ENCODE measurements around the gene SH3BP4. TPM values are rescaled to one million over a fixed set of nuclear protein-coding genes. Genes with fewer than 3 reads are reported as not detected.

The SH3BP4 gene
- total RNA-seq, 1 experiment from 2014 or later, result 19.9 TPM

DNA sequence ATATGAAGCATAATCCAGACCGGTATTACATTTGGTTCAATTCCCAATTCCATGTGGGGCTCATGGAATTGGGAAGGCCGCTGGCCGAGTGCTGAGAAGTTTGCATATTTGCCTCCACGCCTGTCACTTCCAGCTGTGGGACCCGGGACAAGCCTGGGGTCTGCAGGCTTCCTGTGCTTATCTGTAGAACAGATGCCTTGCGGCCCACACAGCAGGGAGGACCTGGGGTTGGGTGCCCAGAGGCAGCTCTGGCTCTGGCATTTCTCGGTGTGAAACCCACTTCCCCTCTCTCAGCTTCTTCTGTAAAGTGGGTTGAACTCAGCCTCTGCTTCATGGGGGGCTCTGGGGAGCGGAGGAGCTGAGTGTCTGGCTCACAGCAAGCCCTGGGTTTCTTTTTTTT lies 97.9 kb downstream of the SH3BP4 start:
- Histone ChIP-seq H3K9me3 (ENCODE audit: low read depth, low read length, poor library complexity, severe bottlenecking) (no peaks in the 10 kb centered on the region), H3K36me3 (ENCODE audit: insufficient read depth, low read length, poor library complexity, severe bottlenecking) (peaks cover 16% of the 10 kb centered on the region), H3K4me1 (ENCODE audit: insufficient read depth, low read length, poor library complexity, severe bottlenecking) (peaks cover 20% of the 10 kb centered on the region), H3K27me3 (replicated peaks; ENCODE audit: insufficient read depth, low read depth, low read length, poor library complexity) (no peaks in the 10 kb centered on the region), H3K27ac (ENCODE audit: low read depth, low read length, poor library complexity, severe bottlenecking) (no peak overlapping the region), H3K4me3 (ENCODE audit: low read depth, low read length, poor library complexity, severe bottlenecking) (no peak overlapping the region)
- ChIA-PET CTCF (no interaction called here), POLR2A (ENCODE audit: low non-redundant PET) (no interaction called here)
- intact Hi-C loops (cut with micrococcal nuclease; ENCODE audit: unreplicated experiment), result loop anchor here (10.0 kb wide), 1 partner anchor 165 kb away; no protein-coding TSS in a partner anchor
- TF ChIP-seq, protein P1, sequence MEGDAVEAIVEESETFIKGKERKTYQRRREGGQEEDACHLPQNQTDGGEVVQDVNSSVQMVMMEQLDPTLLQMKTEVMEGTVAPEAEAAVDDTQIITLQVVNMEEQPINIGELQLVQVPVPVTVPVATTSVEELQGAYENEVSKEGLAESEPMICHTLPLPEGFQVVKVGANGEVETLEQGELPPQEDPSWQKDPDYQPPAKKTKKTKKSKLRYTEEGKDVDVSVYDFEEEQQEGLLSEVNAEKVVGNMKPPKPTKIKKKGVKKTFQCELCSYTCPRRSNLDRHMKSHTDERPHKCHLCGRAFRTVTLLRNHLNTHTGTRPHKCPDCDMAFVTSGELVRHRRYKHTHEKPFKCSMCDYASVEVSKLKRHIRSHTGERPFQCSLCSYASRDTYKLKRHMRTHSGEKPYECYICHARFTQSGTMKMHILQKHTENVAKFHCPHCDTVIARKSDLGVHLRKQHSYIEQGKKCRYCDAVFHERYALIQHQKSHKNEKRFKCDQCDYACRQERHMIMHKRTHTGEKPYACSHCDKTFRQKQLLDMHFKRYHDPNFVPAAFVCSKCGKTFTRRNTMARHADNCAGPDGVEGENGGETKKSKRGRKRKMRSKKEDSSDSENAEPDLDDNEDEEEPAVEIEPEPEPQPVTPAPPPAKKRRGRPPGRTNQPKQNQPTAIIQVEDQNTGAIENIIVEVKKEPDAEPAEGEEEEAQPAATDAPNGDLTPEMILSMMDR (conservative IDR thresholded peaks at IDR 0.05; ENCODE audit: low read depth, low read length), result no peak
- no peak for TF ChIP-seq EZH2 (IDR thresholded peaks at IDR 0.05; ENCODE audit: borderline replicate concordance, low read depth, low read length, poor library complexity, severe bottlenecking)
- BruUV-seq (replicated peaks), result no TSS peak
- DNase-seq (ENCODE audit: low spot score), result no peak

DNA sequence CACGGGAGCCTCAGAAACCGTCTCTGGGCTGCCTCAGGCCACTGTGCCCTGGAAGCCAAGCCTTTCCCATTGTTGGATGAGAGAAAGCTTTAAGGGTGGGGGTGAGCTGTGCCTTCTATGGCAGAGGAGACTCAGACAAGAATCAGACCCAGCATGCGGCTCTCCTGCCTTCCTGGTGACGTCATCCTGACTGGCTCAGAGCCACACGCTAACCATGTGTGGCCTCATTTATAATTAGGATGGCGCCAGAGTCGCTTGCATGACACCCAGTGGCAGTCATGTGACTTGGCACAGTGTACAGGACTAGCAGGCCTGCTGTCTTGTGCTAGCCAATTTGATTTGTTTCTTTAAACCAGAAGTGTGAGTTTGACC lies 99.1 kb downstream of the SH3BP4 start:
- H3K4me3 ChIP-seq (ENCODE audit: low read depth, low read length, poor library complexity, severe bottlenecking), result no peak overlapping the region
- H3K27me3 ChIP-seq (replicated peaks; ENCODE audit: insufficient read depth, low read depth, low read length, poor library complexity), result no peaks in the 10 kb centered on the region
- POLR2A ChIA-PET (ENCODE audit: low non-redundant PET), result no interaction called here
- CTCF ChIA-PET, result no interaction called here
- H3K4me1 ChIP-seq (ENCODE audit: insufficient read depth, low read length, poor library complexity, severe bottlenecking), result peaks cover 20% of the 10 kb centered on the region
- intact Hi-C loops (cut with micrococcal nuclease; ENCODE audit: unreplicated experiment), result loop anchor here (10.0 kb wide), 1 partner anchor 166 kb away; no protein-coding TSS in a partner anchor
- DNase-seq (ENCODE audit: low spot score), result peak; percentile 99
- no peak for TF ChIP-seq EZH2 (IDR thresholded peaks at IDR 0.05; ENCODE audit: borderline replicate concordance, low read depth, low read length, poor library complexity, severe bottlenecking)
- TF ChIP-seq, protein P1 (conservative IDR thresholded peaks at IDR 0.05; ENCODE audit: low read depth, low read length), result peak; percentile 44
- no peaks in the 10 kb centered on the region for H3K9me3 ChIP-seq (ENCODE audit: low read depth, low read length, poor library complexity, severe bottlenecking)
- BruUV-seq (replicated peaks), result no TSS peak
- H3K36me3 ChIP-seq (ENCODE audit: insufficient read depth, low read length, poor library complexity, severe bottlenecking), result peaks cover 15% of the 10 kb centered on the region
- peak overlapping the region; percentile 78 for H3K27ac ChIP-seq (ENCODE audit: low read depth, low read length, poor library complexity, severe bottlenecking)

DNA sequence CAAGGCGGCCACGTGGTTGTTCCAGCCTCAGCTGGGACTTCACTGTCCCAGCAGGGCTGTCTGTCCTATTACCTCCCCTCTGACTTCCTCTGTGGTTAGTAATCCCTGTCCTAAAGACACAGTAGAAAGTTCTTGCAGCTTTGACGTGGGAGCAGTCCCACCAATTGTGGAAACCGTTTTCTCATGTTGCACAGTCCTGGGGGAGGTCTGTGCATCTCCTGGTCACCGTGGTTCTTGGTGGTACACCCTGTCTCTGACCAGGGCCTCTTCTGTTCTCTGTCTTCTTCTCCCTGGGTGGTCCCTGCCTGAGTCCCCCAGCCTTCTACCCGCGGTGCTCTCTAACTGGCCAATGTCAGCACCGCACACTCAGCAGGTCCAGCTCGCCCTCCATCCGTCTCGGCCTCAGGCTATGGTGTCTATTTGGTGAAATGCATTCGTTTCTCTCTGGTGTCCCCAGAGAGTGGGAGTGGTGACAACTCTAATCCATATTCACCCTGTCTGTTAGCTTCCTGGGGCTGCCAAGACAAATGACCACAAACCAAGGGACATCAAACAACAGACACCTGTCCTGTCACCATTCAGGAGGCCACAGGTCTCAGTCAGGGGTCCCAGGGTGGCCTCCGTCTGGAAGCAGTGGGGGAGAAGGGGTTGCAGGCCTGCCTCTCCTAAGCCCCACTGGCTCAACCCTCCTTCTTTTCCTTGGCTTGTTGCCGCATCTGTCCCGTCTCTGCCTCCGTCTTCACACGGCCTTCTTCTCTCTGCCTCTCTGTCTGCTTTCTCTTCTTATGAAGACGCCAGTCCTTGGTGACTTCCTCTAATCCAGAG lies 99.8 kb downstream of the SH3BP4 start:
- POLR2A ChIA-PET (ENCODE audit: low non-redundant PET), result no interaction called here
- TF ChIP-seq EZH2 (IDR thresholded peaks at IDR 0.05; ENCODE audit: borderline replicate concordance, low read depth, low read length, poor library complexity, severe bottlenecking), result no peak
- TF ChIP-seq, protein P1 (conservative IDR thresholded peaks at IDR 0.05; ENCODE audit: low read depth, low read length), result no peak
- CTCF ChIA-PET, result no interaction called here
- Histone ChIP-seq H3K4me3 (ENCODE audit: low read depth, low read length, poor library complexity, severe bottlenecking) (no peak overlapping the region), H3K36me3 (ENCODE audit: insufficient read depth, low read length, poor library complexity, severe bottlenecking) (peaks cover 11% of the 10 kb centered on the region), H3K4me1 (ENCODE audit: insufficient read depth, low read length, poor library complexity, severe bottlenecking) (peaks cover 20% of the 10 kb centered on the region), H3K27ac (ENCODE audit: low read depth, low read length, poor library complexity, severe bottlenecking) (peak overlapping the region; percentile 78), H3K9me3 (ENCODE audit: low read depth, low read length, poor library complexity, severe bottlenecking) (no peaks in the 10 kb centered on the region), H3K27me3 (replicated peaks; ENCODE audit: insufficient read depth, low read depth, low read length, poor library complexity) (no peaks in the 10 kb centered on the region)
- BruUV-seq (replicated peaks), result no TSS peak
- DNase-seq (ENCODE audit: low spot score), result no peak
- intact Hi-C loops (cut with micrococcal nuclease; ENCODE audit: unreplicated experiment), result loop anchor here (10.0 kb wide), 1 partner anchor 167 kb away; no protein-coding TSS in a partner anchor
